Loucy (cell line): ENCODE results near the gene BICRAL.

Experiments used
- CTCF ChIP-seq: fragments of 200-600 bp; sonication (generic); conservative IDR thresholded peaks from 2 replicates; pipeline ENCODE4 v1.5.1; 2014; ENCODE audit warnings: mild to moderate bottlenecking, antibody characterized with exemption, low read length
- EZH2phosphoT487 ChIP-seq: fragments of 200-600 bp; IDR thresholded peaks from 2 replicates; pipeline ENCODE4 v1.6.1; 2018; ENCODE audit warnings: antibody characterized with exemption, mild to moderate bottlenecking, moderate library complexity, borderline replicate concordance

- TF ChIP-seq CTCF: no peak
- TF ChIP-seq EZH2phosphoT487: no peak
Observed at GRCh38 chr6:42745083-42745639, 36.7 kb upstream of the BICRAL start.
